GM18499 (cell line): ENCODE results near the gene NCAPD3.
"Not testable (repeated sequence)": the region's sequence is repeated elsewhere in the genome, so short reads cannot be mapped to it uniquely, and the experiment has no call there.

ENCODE experiments used
- ATAC-seq: cut with Tn5 transposase; IDR thresholded peaks from one replicate; pipeline ENCODE4 v1.9.1; 2021; ENCODE audit warnings: moderate number of reproducible peaks; ENCODE audit not compliant: insufficient read depth, unreplicated experiment

NCAPD3 gene

GRCh38 chr11:134140961-134141490, 82.7 kb downstream of the NCAPD3 start:
- ATAC-seq: no peak

DNA sequence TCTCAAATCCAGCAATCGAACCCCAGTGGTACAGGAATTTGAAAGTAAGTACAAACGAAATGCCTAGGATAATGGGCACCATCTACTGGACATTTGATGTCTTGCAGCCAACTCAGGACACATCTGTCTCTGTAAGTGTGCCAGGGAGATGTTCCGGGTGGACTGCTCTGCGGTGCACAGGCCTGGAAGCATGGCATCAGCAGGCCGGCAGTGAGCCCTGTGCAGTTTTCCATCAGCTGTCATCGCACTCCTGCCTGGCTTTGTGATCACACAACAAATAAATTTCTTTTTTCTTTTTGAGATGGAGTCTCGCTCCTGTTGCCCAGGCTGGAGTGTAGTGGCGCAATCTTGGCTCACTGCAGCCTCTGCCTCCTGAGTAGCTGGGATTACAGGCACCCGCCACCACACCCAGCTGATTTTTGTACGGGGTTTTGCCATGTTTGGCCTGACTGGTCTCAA, 83.9 kb downstream of the NCAPD3 start:
- no peak for ATAC-seq

- ATAC-seq: no peak
These were observed 84.4 kb downstream of the NCAPD3 start for GRCh38 chr11:134139303-134139872.

GRCh38 chr11:134138376-134138775, 85.4 kb downstream of the NCAPD3 start:
- ATAC-seq: no peak

DNA sequence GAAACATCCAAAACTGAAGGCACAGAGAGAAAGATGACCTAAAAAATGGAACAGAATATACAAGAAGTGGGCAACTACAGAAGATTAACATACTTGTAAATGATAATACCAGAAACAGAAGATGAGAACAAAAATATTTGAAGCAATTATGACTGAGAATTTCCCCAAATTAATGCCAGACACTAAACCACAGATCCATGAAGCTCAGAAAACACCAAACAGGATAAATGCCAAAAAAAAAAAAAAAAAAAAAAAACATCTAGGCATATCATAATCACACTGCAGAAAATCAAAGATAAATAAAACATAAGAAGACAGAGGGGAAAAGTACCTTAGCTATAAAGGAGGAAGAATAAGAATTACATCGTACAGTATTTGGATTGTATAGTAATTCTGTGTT, 89.6 kb downstream of the NCAPD3 start:
- ATAC-seq: no peak

- ATAC-seq: no peak
These were observed 91.0 kb downstream of the NCAPD3 start for GRCh38 chr11:134132808-134133207.

GRCh38 chr11:134131628-134132244, 92.0 kb downstream of the NCAPD3 start:
- ATAC-seq: no peak

DNA sequence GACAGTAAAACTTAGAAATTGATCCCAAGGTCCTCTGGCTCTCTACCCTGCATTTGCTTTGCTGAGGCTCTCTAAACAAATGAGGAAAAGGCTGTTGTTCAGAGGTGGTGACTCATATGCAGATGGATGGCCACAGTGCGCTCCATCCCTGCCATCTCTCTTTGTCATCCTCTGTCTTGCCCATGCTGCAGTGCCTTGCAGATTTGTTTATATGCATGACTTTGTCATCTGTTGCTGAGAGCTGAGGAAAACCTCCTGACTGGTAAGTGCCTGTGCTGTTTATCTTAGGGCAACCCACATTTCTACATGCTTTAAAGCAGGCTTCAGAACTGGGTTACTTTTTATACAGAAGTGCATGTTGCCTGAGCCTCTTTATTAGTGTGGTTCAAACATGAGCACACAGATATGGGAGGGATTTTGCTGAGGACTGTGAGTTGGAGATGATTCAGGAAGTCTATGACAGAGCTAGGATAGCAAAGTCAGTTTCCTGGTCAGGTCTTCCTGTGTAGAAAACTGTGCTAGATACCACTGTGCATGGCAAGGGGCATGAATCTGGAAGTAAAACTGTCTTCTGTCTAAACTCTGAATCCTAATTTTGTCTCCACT, 97.4 kb downstream of the NCAPD3 start:
- no peak for ATAC-seq

DNA sequence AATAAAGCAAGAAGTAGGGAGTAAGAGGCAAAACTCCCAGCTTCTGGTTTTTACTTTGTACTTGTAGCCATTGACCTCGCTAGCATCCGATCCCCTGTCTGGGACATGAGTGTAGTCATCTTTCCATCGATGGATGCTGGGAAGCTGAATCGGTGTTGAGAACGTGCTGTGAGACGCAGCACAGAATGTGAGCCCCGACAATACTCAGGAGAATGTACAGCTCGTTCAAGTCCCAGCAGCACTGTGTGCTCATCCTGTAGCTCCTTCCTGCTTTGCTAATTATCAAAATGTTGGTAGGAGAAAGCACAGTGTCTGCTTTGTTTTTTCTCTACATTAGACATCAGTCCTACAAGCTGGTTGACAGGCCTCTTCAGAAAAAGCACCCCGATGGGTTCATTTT, 98.3 kb downstream of the NCAPD3 start:
- ATAC-seq: no peak

DNA sequence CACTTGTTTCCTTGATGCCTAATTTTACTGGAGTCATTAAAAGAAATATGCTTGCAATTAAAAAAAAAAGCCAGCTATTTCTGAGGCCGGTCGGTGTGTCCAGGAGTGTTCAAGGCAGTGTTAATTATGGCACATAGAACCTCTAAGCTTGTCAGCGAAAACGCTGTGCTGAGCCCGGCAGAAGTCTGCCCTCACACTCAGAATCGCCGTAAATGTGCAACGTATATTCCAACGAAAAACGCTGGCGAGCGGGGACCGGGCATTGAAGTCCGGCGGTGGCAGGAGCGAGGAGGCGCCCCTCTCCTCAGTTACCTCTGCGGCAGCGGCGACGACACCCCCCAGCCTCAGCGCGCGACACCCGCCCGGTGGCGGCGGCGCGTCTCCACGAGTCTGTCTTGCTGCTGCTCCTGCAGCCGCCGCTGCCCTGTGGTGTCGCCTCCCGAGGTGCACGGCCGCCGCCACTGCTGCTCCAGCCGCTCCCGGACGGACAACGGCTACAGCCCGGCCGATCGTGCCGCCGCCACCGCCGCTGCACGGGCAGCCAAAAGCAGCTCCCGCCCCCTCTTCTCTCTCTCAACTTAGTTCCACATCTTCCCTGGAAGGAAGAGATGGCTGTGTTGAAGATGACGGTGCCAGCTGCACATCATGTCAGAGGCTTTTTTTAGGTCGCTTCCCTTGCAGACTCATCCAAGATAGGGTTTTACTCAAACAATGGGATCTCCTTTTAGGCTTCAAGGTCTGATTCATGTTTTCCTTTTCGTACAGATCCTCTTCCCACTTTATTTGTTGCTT, 98.9 kb downstream of the NCAPD3 start:
- no peak for ATAC-seq

DNA sequence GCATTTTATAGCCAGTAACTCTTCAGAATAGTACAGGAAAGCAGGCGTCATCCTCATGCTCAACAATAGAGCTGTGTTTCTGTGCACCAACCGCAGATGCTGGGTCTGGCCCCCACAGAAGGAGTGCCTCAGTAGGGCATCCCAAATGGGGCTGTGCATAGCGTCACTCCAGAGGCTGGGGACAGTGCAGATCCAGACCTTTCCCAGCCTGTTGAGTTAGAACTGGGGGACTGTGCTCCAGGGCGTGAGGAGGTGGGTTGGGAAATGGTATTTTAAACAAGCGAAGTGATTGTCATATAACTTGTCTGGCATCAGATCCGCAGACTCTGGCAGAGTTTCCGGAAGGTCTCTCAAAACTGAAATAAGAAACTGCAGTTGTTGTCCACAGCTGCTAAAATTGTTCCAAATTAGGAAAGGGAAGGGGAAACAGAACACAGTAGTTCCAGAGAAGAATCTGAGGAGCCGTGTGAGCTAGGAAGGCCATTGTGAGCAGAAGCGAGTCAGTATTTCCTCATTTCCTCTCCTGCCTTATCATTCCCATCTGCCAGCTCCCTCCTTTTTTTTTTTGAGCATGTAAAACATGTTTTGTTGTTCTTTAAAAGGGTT, 102.7 kb downstream of the NCAPD3 start:
- no peak for ATAC-seq

- no peak for ATAC-seq
These were observed 103.5 kb downstream of the NCAPD3 start for GRCh38 chr11:134120143-134120850.

- ATAC-seq: no peak
These were observed 104.7 kb downstream of the NCAPD3 start for GRCh38 chr11:134119094-134119493.

DNA sequence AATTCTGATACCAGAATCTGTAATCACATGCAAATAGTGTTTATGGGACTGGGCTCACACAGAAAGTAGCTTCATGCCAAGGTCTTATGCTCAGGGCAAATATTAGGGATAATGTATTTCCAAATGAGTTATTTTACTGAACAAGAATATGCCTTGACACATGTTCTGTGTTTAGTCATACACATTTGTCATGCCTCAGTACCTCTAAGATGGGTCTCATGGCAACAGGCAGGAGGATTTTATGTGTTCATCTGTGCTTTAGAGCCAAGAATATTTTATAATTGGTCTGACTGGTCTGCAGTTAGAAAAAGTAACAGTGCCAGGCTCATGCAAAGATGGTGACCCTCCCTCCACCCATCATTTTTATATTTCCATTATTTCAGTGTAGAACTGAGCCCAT, 105.8 kb downstream of the NCAPD3 start:
- ATAC-seq: no peak

GRCh38 chr11:134116210-134116609, 107.6 kb downstream of the NCAPD3 start:
- ATAC-seq: no peak

DNA sequence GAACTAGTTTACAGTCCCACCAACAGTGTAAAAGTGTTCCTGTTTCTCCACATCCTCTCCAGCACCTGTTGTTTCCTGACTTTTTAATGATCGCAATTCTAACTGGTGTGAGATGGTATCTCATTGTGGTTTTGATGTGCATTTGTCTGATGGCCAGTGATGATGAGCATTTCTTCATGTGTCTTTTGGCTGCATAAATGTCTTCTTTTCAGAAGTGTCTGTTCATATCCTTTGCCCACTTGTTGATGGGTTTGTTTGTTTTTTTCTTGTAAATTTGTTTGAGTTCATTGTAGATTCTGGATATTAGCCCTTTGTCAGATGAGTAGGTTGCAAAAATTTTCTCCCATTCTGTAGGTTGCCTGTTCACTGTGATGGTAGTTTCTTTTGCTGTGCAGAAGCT, 110.0 kb downstream of the NCAPD3 start:
- not testable (repeated sequence) for ATAC-seq

- no peak for ATAC-seq
These were observed 113.4 kb downstream of the NCAPD3 start for GRCh38 chr11:134110252-134110815.
